Panc1 (cell line): ENCODE results near the gene HNF1B. TPM values are rescaled to one million over a fixed set of nuclear protein-coding genes. Genes with fewer than 3 reads are reported as not detected.

Experiments used
- ATAC-seq: fragments of 200-7000 bp; cut with Tn5 transposase; 2 replicates; pipeline ENCODE4 v1.9.1; 2020; ENCODE audit warnings: mild to moderate bottlenecking, moderate library complexity
- BruUV-seq: library from RNA; stranded (reverse); fragments of 400-500 nt; replicated peaks from 2 replicates; lab custom pipeline; 2021; lab: Mats Ljungman, UMichigan
- CTCF ChIA-PET: fragments of 300-600 bp; sonication (Branson Sonifier 250); formaldehyde crosslinking; loops from one replicate; lab custom pipeline; 2022; ENCODE audit warnings: antibody characterized with exemption; lab: Charles Lee
- POLR2A ChIA-PET: fragments of 300-600 bp; sonication (Branson Sonifier 250); formaldehyde crosslinking; loops from one replicate; lab custom pipeline; 2022; ENCODE audit warnings: antibody characterized with exemption; lab: Charles Lee
- DNase-seq: peaks from one replicate; pipeline ENCODE4 v3.0.0-alpha.2; 2010; ENCODE audit warnings: low read depth, low spot score
- H3K27ac ChIP-seq: 2 replicates; pipeline ENCODE4 v1.5.1; 2011; ENCODE audit warnings: mild to moderate bottlenecking, low read length, inconsistent platforms
- H3K27me3 ChIP-seq: fragments of 200-500 bp; sonication (Bioruptor generic); 2 replicates; pipeline ENCODE4 v1.6.0; 2014; ENCODE audit warnings: low read length, inconsistent platforms; ENCODE audit not compliant: control insufficient read depth, insufficient read depth
- H3K36me3 ChIP-seq: fragments of 200-500 bp; sonication (Bioruptor generic); 2 replicates; pipeline ENCODE4 v1.5.1; 2014; ENCODE audit warnings: inconsistent platforms, mild to moderate bottlenecking, low read length, moderate library complexity; ENCODE audit not compliant: control insufficient read depth, insufficient read depth
- H3K4me1 ChIP-seq: 2 replicates; pipeline ENCODE4 v1.5.1; 2011; ENCODE audit warnings: inconsistent platforms, mild to moderate bottlenecking, low read length, moderate library complexity; ENCODE audit not compliant: control insufficient read depth, insufficient read depth
- H3K4me3 ChIP-seq, 2 experiments: 2 replicates each; pipeline ENCODE4 v1.5.1; 2011 to 2012; ENCODE audit warnings: low read depth in 2 of 2, low read length in 2 of 2, mild to moderate bottlenecking in 2 of 2, inconsistent platforms in 1 of 2, moderate library complexity in 1 of 2
- H3K9me3 ChIP-seq: fragments of 200-500 bp; sonication (Bioruptor generic); 2 replicates; pipeline ENCODE4 v1.5.1; 2014; ENCODE audit warnings: low read depth, mild to moderate bottlenecking, inconsistent platforms, low read length, moderate library complexity; ENCODE audit not compliant: control insufficient read depth, insufficient read depth
- CTCF ChIP-seq: fragments of 450-650 bp; IDR thresholded peaks from 2 replicates; pipeline ENCODE4 v1.5.1; 2017; ENCODE audit warnings: mild to moderate bottlenecking
- POLR2AphosphoS5 ChIP-seq: IDR thresholded peaks from 2 replicates; pipeline ENCODE4 v1.6.1; 2012; ENCODE audit warnings: mild to moderate bottlenecking, low read depth, low read length, moderate library complexity
- REST ChIP-seq, 2 experiments: IDR thresholded peaks; 2 replicates each; pipeline ENCODE4 v1.6.1; 2011 to 2012; ENCODE audit warnings: low read depth in 2 of 2, control low read depth in 1 of 2, low read length in 1 of 2, mild to moderate bottlenecking in 1 of 2, moderate library complexity in 1 of 2; ENCODE audit not compliant: insufficient read depth in 1 of 2
- SIN3A ChIP-seq: IDR thresholded peaks from 2 replicates; pipeline ENCODE4 v1.6.1; 2012; ENCODE audit warnings: low read depth, mild to moderate bottlenecking, low read length, moderate library complexity, borderline replicate concordance; ENCODE audit not compliant: insufficient read depth
- TCF7L2 ChIP-seq: IDR thresholded peaks from 2 replicates; pipeline ENCODE4 v1.6.1; 2011; ENCODE audit warnings: mild to moderate bottlenecking, low read depth, low read length, inconsistent platforms
- in situ Hi-C: cut with HindIII; loops from 2 replicates; pipeline ENCODE4 v1.10.0; 2016; ENCODE audit warnings: low sequenced_read_pairs, low pct_unique_long_range_greater_than_20kb
- intact Hi-C: fragments of 100-400 bp; cut with micrococcal nuclease; formaldehyde crosslinking; loops from one replicate; pipeline ENCODE4 v1.10.0; 2022; ENCODE audit not compliant: unreplicated experiment
- total RNA-seq: library from RNA; stranded (reverse); gene quantifications from one replicate; pipeline ENCODE4 v1.2.1, GENCODE V29; 2021; ENCODE audit not compliant: unreplicated experiment

HNF1B gene
- total RNA-seq, 1 experiment from 2014 or later = not detected

- no peak for DNase-seq
- no peak for ATAC-seq
- in situ Hi-C loops (no loop called here), intact Hi-C loops (no loop called here)
- ChIA-PET POLR2A (no interaction called here), CTCF (no interaction called here)
- H3K9me3 ChIP-seq = no peaks in the 10 kb centered on the region
- peaks cover 2% of the 10 kb centered on the region; the same call in 1 of the 2 replicates for H3K27me3 ChIP-seq
- BruUV-seq = no TSS peak
- H3K27ac ChIP-seq = no peak overlapping the region
- TF ChIP-seq TCF7L2 (no peak), SIN3A (no peak), CTCF (no peak), POLR2AphosphoS5 (no peak), REST (IDR thresholded peaks at IDR 0.05; ENCODE audit: insufficient read depth in 1 of 2, low read depth in 2 of 2, low read length in 1 of 2) (no peak)
- no peak overlapping the region for H3K4me3 ChIP-seq
- no peaks in the 10 kb centered on the region for H3K36me3 ChIP-seq
- no peaks in the 10 kb centered on the region for H3K4me1 ChIP-seq
Observed at GRCh38 chr17:37764383-37764782, 19.5 kb upstream of the HNF1B start.

- intact Hi-C loops = no loop called here
- TF ChIP-seq SIN3A = no peak
- TF ChIP-seq REST (IDR thresholded peaks at IDR 0.05; ENCODE audit: insufficient read depth in 1 of 2, low read depth in 2 of 2, low read length in 1 of 2) = no peak
- TF ChIP-seq CTCF = no peak
- TF ChIP-seq POLR2AphosphoS5 = no peak
- TF ChIP-seq TCF7L2 = no peak
- H3K27ac ChIP-seq = no peak overlapping the region
- no peak overlapping the region for H3K4me3 ChIP-seq
- H3K4me1 ChIP-seq = no peaks in the 10 kb centered on the region
- H3K36me3 ChIP-seq = no peaks in the 10 kb centered on the region
- no peaks in the 10 kb centered on the region for H3K9me3 ChIP-seq
- CTCF ChIA-PET = no interaction called here
- POLR2A ChIA-PET = no interaction called here
- no TSS peak for BruUV-seq
- no peak for DNase-seq
- peaks cover 2% of the 10 kb centered on the region; the same call in 1 of the 2 replicates for H3K27me3 ChIP-seq
- in situ Hi-C loops = no loop called here
- ATAC-seq = no peak
Observed at GRCh38 chr17:37762666-37763065, 17.8 kb upstream of the HNF1B start.
